Omental fat pad (tissue), 4 donors: ENCODE measurements around the gene MGMT. TPM values are rescaled to one million over a fixed set of nuclear protein-coding genes. Genes with fewer than 3 reads are reported as not detected.
A peak's percentile ranks its signal among the peaks of the same experiment; 100 is the strongest.

Source experiments
- ATAC-seq: fragments of 150-250 bp; one replicate; pipeline ENCODE4 v1.9.1; 2016; ENCODE audit warnings: mild to moderate bottlenecking, moderate library complexity; ENCODE audit not compliant: low FRiP score
- DNase-seq: peaks from one replicate; pipeline ENCODE4 v3.0.0-alpha.2; 2019; ENCODE audit warnings: low spot score
- CTCF ChIP-seq, 3 donors: fragments of 450-650 bp; IDR thresholded peaks; one replicate each; pipeline ENCODE4 v1.5.1; 2016 to 2017; ENCODE audit warnings: antibody characterized with exemption in 3 of 3, mild to moderate bottlenecking in 3 of 3, moderate library complexity in 2 of 3
- total RNA-seq, 4 donors: library from RNA; depleted of rRNA; stranded (reverse); fragments of >200 nt; gene quantifications; one replicate each; pipeline ENCODE4 v1.1.0, GENCODE V29; 2016

MGMT gene
- 10 to 100 TPM; 27.3 to 56.6 (median 35.4) TPM for total RNA-seq

DNA sequence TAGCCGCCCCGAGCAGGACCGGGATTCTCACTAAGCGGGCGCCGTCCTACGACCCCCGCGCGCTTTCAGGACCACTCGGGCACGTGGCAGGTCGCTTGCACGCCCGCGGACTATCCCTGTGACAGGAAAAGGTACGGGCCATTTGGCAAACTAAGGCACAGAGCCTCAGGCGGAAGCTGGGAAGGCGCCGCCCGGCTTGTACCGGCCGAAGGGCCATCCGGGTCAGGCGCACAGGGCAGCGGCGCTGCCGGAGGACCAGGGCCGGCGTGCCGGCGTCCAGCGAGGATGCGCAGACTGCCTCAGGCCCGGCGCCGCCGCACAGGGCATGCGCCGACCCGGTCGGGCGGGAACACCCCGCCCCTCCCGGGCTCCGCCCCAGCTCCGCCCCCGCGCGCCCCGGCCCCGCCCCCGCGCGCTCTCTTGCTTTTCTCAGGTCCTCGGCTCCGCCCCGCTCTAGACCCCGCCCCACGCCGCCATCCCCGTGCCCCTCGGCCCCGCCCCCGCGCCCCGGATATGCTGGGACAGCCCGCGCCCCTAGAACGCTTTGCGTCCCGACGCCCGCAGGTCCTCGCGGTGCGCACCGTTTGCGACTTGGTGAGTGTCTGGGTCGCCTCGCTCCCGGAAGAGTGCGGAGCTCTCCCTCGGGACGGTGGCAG lies at the start of gene MGMT:
Gene MGMT (plus strand): TSS at position 539 of the 656 bp plus-strand sequence.
- TF ChIP-seq CTCF (IDR thresholded peaks at IDR 0.05): no peak
- peak; percentile 93 for DNase-seq
- ATAC-seq: peak; percentile 97

- no peak for TF ChIP-seq CTCF (IDR thresholded peaks at IDR 0.05)
- ATAC-seq (no peak), DNase-seq (no peak)
These were observed 49.2 kb upstream of the MGMT start for GRCh38 chr10:129417870-129418269.

GRCh38 chr10:129418496-129419225 lies 48.4 kb upstream of the MGMT start:
- DNase-seq (no peak), ATAC-seq (no peak)
- TF ChIP-seq CTCF (IDR thresholded peaks at IDR 0.05): no peak

DNA sequence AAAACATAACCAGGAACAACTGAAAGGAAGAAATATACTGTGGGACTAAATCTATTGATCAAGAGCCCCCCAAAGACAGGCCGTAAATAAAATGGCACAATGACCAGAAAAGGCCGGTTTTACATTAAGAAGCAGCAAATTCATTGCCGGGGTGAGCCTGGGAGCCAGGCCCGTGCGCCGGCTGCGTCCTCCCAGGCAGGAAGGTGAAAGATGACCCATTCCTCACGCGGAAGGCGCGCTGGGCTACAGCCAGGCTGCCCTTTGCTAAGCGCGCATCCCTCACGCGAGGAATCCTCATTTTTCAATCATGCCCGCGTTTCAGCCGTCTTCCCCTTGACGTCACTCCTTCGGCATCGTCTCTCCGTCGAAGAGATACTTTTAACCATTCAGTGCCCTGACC lies 47.6 kb upstream of the MGMT start:
- no peak for TF ChIP-seq CTCF (IDR thresholded peaks at IDR 0.05)
- ATAC-seq (no peak), DNase-seq (no peak)

- DNase-seq (no peak), ATAC-seq (no peak)
- TF ChIP-seq CTCF (IDR thresholded peaks at IDR 0.05): no peak
These were observed 45.5 kb upstream of the MGMT start for GRCh38 chr10:129421399-129422010.

- TF ChIP-seq CTCF (IDR thresholded peaks at IDR 0.05): no peak
- no peak for DNase-seq
- no peak for ATAC-seq
These were observed 42.1 kb upstream of the MGMT start for GRCh38 chr10:129424978-129425377.
